HG02870 (cell line): ENCODE results near the gene GPC6.

ENCODE experiments used
- ATAC-seq: cut with Tn5 transposase; IDR thresholded peaks from one replicate; pipeline ENCODE4 v1.9.1; 2021; ENCODE audit warnings: mild to moderate bottlenecking, moderate library complexity; ENCODE audit not compliant: unreplicated experiment

GPC6 gene

GRCh38 chr13:93724187-93724586 is 497.6 kb downstream of the GPC6 start:
- no peak for ATAC-seq

GRCh38 chr13:93726173-93726957 is 499.8 kb downstream of the GPC6 start:
- no peak for ATAC-seq

GRCh38 chr13:93727211-93728141 is 500.9 kb downstream of the GPC6 start:
- no peak for ATAC-seq

GRCh38 chr13:93729383-93729782 is 502.8 kb downstream of the GPC6 start:
- ATAC-seq, result no peak

- ATAC-seq, result no peak
Measured at GRCh38 chr13:93730780-93731179, 504.2 kb downstream of the GPC6 start.

- no peak for ATAC-seq
Measured at GRCh38 chr13:93732186-93732585, 505.6 kb downstream of the GPC6 start.

GRCh38 chr13:93736081-93736480 is 509.5 kb downstream of the GPC6 start:
- no peak for ATAC-seq

GRCh38 chr13:93736909-93737308 is 510.3 kb downstream of the GPC6 start:
- ATAC-seq, result no peak

- ATAC-seq, result no peak
Measured at GRCh38 chr13:93740334-93740733, 513.7 kb downstream of the GPC6 start.

- no peak for ATAC-seq
Measured at GRCh38 chr13:93744033-93744432, 517.4 kb downstream of the GPC6 start.

- no peak for ATAC-seq
Measured at GRCh38 chr13:93744886-93745285, 518.3 kb downstream of the GPC6 start.

GRCh38 chr13:93745884-93746283 is 519.3 kb downstream of the GPC6 start:
- no peak for ATAC-seq

- ATAC-seq, result no peak
Measured at GRCh38 chr13:93746589-93746988, 520.0 kb downstream of the GPC6 start.

GRCh38 chr13:93750676-93751075 is 524.1 kb downstream of the GPC6 start:
- ATAC-seq, result no peak

- no peak for ATAC-seq
Measured at GRCh38 chr13:93751117-93751516, 524.5 kb downstream of the GPC6 start.

- ATAC-seq, result no peak
Measured at GRCh38 chr13:93752541-93752940, 525.9 kb downstream of the GPC6 start.

GRCh38 chr13:93753639-93754038 is 527.0 kb downstream of the GPC6 start:
- ATAC-seq, result no peak

- ATAC-seq, result no peak
Measured at GRCh38 chr13:93755341-93755740, 528.7 kb downstream of the GPC6 start.

GRCh38 chr13:93758575-93758974 is 532.0 kb downstream of the GPC6 start:
- no peak for ATAC-seq

- no peak for ATAC-seq
Measured at GRCh38 chr13:93762708-93763426, 536.3 kb downstream of the GPC6 start.

- ATAC-seq, result no peak
Measured at GRCh38 chr13:93765062-93765461, 538.5 kb downstream of the GPC6 start.
